ENCODE results near the gene TMEM115. TPM values are rescaled to one million over a fixed set of nuclear protein-coding genes. Genes with fewer than 3 reads are reported as not detected.

TMEM115 gene, protein sequence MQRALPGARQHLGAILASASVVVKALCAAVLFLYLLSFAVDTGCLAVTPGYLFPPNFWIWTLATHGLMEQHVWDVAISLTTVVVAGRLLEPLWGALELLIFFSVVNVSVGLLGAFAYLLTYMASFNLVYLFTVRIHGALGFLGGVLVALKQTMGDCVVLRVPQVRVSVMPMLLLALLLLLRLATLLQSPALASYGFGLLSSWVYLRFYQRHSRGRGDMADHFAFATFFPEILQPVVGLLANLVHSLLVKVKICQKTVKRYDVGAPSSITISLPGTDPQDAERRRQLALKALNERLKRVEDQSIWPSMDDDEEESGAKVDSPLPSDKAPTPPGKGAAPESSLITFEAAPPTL
- 10 to 100 TPM; 41.4 to 51.6 (median 41.4) TPM for total RNA-seq
- long read RNA-seq, donor 1, transcript TMEM115-201 (2 exons, 2,197 nt), result major isoform, 131 of 135 reads
- long read RNA-seq, donor 1, partial matches to known transcripts, result 4 of 135 reads
- long read RNA-seq, donor 1, other reads (novel, unspliced or antisense), result 0 of 135 reads
- long read RNA-seq, donor 2, transcript TMEM115-201 (2 exons, 2,197 nt), result major isoform, 69 of 74 reads
- long read RNA-seq, donor 2, partial matches to known transcripts, result 0 of 74 reads
- long read RNA-seq, donor 2, other reads (novel, unspliced or antisense), result 5 of 74 reads

DNA sequence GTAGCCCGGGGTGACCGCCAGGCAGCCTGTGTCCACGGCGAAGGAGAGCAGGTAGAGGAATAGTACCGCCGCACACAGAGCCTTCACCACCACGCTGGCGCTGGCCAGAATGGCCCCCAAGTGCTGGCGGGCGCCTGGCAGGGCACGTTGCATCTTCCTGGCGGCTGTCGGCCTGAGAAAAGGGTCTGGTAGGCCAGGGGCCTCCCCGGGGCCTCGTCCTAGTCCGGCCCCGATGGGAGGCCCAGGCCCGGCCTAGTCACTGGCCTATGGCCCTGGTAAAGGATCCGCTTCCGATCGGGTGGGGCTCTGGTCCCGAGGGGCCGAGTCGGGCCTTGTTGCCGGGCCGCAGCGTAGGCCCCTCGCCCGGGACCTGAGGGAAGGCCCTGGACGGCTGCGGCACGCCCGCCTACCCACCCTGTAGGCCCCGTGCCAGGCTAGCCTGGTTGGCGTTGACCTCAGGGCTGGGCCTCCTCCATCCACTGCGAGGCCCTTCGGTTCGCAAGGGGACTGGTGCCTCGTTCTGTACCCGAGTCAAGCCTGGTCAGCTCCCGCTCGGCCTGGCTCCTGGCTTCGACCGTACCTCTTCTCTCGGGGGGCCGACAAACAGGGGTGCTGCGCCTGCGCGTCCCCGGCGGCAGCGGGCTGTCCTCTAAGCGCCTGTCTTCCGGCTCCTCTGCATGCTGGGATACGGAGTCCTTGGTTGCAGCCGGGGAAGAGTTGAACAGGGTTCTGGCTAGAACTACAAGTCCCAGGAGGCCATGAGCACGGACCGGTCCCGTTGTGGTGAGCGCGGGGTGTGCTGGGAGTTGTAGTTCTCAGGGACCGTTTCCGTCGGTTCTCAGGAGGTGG is at the start of gene TMEM115:
Gene TMEM115, minus strand, starts transcription at position 611 of the 849 bp plus-strand sequence. Its CDS starts 458 bp downstream, at position 153.
- peak within 1 kb of the TSS; percentile 69 for H3K4me3 ChIP-seq
- no peaks in the 10 kb centered on the region for H3K36me3 ChIP-seq (ENCODE audit: low read depth)
- intact Hi-C loops (cut with DNase I, micrococcal nuclease), result no loop called here
- TF ChIP-seq, protein P1, sequence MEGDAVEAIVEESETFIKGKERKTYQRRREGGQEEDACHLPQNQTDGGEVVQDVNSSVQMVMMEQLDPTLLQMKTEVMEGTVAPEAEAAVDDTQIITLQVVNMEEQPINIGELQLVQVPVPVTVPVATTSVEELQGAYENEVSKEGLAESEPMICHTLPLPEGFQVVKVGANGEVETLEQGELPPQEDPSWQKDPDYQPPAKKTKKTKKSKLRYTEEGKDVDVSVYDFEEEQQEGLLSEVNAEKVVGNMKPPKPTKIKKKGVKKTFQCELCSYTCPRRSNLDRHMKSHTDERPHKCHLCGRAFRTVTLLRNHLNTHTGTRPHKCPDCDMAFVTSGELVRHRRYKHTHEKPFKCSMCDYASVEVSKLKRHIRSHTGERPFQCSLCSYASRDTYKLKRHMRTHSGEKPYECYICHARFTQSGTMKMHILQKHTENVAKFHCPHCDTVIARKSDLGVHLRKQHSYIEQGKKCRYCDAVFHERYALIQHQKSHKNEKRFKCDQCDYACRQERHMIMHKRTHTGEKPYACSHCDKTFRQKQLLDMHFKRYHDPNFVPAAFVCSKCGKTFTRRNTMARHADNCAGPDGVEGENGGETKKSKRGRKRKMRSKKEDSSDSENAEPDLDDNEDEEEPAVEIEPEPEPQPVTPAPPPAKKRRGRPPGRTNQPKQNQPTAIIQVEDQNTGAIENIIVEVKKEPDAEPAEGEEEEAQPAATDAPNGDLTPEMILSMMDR (IDR thresholded peaks at IDR 0.05), result no peak
- no peaks in the 10 kb centered on the region for H3K9me3 ChIP-seq
- DNase-seq, result peak; percentile 93 to 98 (median 97)
- peaks cover 31% of the 10 kb centered on the region for H3K4me1 ChIP-seq (ENCODE audit: low read depth)
- ATAC-seq, result peak; percentile 95

DNA sequence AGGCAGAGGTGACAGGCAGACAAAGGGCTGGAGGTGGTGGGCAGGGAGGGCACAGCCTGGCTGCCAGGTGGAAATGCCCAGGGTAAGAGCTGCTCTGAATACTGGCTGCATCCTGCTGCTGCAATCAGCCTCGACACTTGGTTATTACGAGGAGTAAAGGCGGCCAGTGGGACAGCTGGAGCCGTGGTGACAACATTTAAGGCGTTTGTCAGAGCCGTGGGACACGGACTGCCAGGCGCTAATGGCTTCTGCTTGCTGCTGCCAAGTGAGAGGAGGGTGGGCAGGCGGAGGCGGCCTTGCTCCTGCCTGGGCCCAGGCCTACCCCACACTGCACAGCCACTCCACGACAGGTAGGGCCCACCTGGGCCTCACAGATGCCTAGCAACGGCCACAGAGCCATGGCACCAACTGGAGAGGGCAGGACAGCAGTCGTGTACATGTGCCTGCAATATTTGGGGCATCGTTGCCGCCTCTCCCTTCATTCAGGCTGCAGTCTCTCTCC is 49.2 kb upstream of the TMEM115 start:
- Histone ChIP-seq H3K4me1 (ENCODE audit: low read depth) (no peaks in the 10 kb centered on the region), H3K9me3 (no peaks in the 10 kb centered on the region), H3K4me3 (no peak overlapping the region), H3K36me3 (ENCODE audit: low read depth) (no peaks in the 10 kb centered on the region)
- ATAC-seq, result no peak
- DNase-seq, result no peak
- TF ChIP-seq, protein P1 (IDR thresholded peaks at IDR 0.05), result no peak
- intact Hi-C loops (cut with DNase I, micrococcal nuclease), result no loop called here

DNA sequence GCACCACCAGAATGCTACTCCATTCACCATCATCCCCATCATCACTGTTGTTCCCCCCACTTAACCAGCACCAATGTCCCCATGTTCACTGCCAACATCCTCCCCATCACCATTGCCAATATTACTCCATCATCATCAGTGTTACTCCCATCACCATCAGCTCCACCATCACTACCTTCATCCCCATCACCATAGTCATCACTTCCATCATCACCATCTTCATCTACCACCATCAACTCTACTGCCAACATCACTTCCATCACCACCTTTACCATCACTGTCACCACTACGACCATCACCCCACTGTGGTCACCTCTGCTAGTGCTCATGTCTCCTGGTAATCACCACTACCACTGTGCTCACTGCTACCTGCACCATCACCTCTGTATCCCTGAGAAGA is 47.2 kb upstream of the TMEM115 start:
- Histone ChIP-seq H3K36me3 (ENCODE audit: low read depth) (no peaks in the 10 kb centered on the region), H3K9me3 (no peaks in the 10 kb centered on the region), H3K4me3 (no peak overlapping the region), H3K4me1 (ENCODE audit: low read depth) (no peaks in the 10 kb centered on the region)
- no peak for DNase-seq
- intact Hi-C loops (cut with DNase I, micrococcal nuclease), result no loop called here
- ATAC-seq, result no peak
- TF ChIP-seq, protein P1 (IDR thresholded peaks at IDR 0.05), result no peak

DNA sequence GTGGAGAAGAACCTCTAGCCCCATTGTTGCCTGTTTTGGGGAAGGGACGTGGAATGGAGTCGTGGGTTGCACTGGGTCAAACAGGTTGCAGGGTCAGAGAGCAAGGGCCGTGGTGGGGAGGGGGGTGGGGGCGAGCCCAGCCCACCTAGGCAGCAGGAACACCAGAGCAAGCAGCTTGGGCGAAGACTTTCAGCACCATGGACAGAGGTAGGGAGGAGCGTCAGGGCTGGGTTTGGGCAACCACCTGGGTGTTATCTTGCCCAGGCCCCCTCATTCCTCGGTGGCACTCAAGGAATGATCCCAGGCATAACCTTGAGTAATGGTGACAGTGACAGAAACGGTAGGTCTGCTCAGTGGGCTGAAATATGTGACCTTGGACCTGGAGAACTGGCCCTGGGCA is 45.9 kb upstream of the TMEM115 start:
- H3K4me1 ChIP-seq (ENCODE audit: low read depth), result no peaks in the 10 kb centered on the region
- no peaks in the 10 kb centered on the region for H3K9me3 ChIP-seq
- intact Hi-C loops (cut with DNase I, micrococcal nuclease), result no loop called here
- no peak overlapping the region for H3K4me3 ChIP-seq
- TF ChIP-seq, protein P1 (IDR thresholded peaks at IDR 0.05), result no peak
- peak in 1 of 3 donors; percentile 43 for DNase-seq
- no peak for ATAC-seq
- no peaks in the 10 kb centered on the region for H3K36me3 ChIP-seq (ENCODE audit: low read depth)

DNA sequence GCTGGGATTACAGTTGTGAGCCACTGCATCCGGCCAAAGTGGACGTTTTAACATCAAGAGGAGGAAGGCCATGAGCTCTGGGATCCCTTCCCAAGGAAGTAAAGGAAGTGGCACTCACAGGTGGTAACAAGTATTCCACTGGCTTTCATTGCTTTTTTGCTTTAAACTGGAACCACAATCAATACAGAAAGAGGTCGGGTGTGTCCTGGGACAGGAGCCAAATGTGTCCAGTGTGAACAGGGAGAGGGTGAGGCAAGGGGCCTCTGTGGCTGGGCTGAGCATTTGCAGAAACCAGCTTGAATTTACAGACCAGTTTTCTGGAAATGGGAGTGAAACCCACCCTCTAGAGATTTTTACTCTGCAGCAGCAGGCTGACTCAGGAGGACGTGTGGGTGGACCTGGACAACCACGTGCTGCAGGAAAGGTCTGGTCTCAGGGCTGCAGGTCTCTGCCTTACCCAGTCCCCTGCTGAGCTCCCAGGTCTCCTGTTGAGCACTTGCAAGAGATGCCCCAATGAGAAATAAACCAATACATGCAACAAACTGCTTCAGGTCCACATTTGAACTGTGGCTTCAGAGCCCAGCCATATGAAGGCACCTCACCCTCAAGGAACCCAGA is 42.8 kb upstream of the TMEM115 start:
- peak; percentile 44 for ATAC-seq
- DNase-seq, result peak in 1 of 3 donors; percentile 63
- no peaks in the 10 kb centered on the region for H3K36me3 ChIP-seq (ENCODE audit: low read depth)
- intact Hi-C loops (cut with DNase I, micrococcal nuclease), result no loop called here
- H3K9me3 ChIP-seq, result no peaks in the 10 kb centered on the region
- TF ChIP-seq, protein P1 (IDR thresholded peaks at IDR 0.05), result no peak
- no peak overlapping the region for H3K4me3 ChIP-seq
- H3K4me1 ChIP-seq (ENCODE audit: low read depth), result no peaks in the 10 kb centered on the region

All from mucosa of descending colon (tissue), 3 donors.